Progenitor cell of endocrine pancreas (in vitro differentiated cells): ENCODE data around the gene SPATA2L. TPM values are rescaled to one million over a fixed set of nuclear protein-coding genes. Genes with fewer than 3 reads are reported as not detected.

Experiments
- DNase-seq: peaks from one replicate; pipeline ENCODE4 v3.0.0; 2021; ENCODE audit warnings: low spot score; ENCODE audit not compliant: unreplicated experiment
- H3K27ac Mint-ChIP-seq: 2 replicates; pipeline ENCODE4 v1.8.0; 2021; ENCODE audit warnings: mild to moderate bottlenecking, moderate library complexity, mixed read lengths
- H3K27me3 Mint-ChIP-seq: 2 replicates; pipeline ENCODE4 v1.8.0; 2021; ENCODE audit warnings: mixed read lengths
- H3K36me3 Mint-ChIP-seq: 2 replicates; pipeline ENCODE4 v1.8.0; 2022; ENCODE audit warnings: mixed read lengths; ENCODE audit not compliant: insufficient read depth
- H3K4me1 Mint-ChIP-seq: 2 replicates; pipeline ENCODE4 v1.8.0; 2021; ENCODE audit warnings: low read depth, mixed read lengths
- H3K4me3 Mint-ChIP-seq: 2 replicates; pipeline ENCODE4 v1.8.0; 2021; ENCODE audit warnings: low read depth, mild to moderate bottlenecking, moderate library complexity, mixed read lengths
- H3K9me3 Mint-ChIP-seq: 2 replicates; pipeline ENCODE4 v1.8.0; 2021; ENCODE audit warnings: low read depth, mixed read lengths
- total RNA-seq: library from RNA; stranded (reverse); gene quantifications from 2 replicates; pipeline ENCODE4 v1.2.1, GENCODE V29; 2021
- TF ChIP-seq, protein P1 (sequence below): fragments of 200-600 bp; sonication (generic); IDR thresholded peaks from one replicate; pipeline ENCODE4 v1.5.0; 2021; ENCODE audit warnings: antibody characterized with exemption, mild to moderate bottlenecking; ENCODE audit not compliant: unreplicated experiment

Gene SPATA2L
- total RNA-seq, 1 donor from 2014 or later, result 14.0 TPM

GRCh38 chr16:89732918-89733242, 31.4 kb upstream of the SPATA2L start:
- Mint-ChIP-seq H3K4me3 (no peak overlapping the region), H3K4me1 (no peaks in the 10 kb centered on the region), H3K36me3 (peaks cover 26% of the 10 kb centered on the region), H3K27me3 (no peaks in the 10 kb centered on the region), H3K27ac (no peak overlapping the region), H3K9me3 (no peaks in the 10 kb centered on the region)
- TF ChIP-seq, protein P1, sequence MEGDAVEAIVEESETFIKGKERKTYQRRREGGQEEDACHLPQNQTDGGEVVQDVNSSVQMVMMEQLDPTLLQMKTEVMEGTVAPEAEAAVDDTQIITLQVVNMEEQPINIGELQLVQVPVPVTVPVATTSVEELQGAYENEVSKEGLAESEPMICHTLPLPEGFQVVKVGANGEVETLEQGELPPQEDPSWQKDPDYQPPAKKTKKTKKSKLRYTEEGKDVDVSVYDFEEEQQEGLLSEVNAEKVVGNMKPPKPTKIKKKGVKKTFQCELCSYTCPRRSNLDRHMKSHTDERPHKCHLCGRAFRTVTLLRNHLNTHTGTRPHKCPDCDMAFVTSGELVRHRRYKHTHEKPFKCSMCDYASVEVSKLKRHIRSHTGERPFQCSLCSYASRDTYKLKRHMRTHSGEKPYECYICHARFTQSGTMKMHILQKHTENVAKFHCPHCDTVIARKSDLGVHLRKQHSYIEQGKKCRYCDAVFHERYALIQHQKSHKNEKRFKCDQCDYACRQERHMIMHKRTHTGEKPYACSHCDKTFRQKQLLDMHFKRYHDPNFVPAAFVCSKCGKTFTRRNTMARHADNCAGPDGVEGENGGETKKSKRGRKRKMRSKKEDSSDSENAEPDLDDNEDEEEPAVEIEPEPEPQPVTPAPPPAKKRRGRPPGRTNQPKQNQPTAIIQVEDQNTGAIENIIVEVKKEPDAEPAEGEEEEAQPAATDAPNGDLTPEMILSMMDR, result no peak
- no peak for DNase-seq

GRCh38 chr16:89732142-89732917, 30.8 kb upstream of the SPATA2L start:
- DNase-seq, result no peak
- Mint-ChIP-seq H3K4me3 (no peak overlapping the region), H3K4me1 (no peaks in the 10 kb centered on the region), H3K36me3 (peaks cover 26% of the 10 kb centered on the region), H3K27me3 (no peaks in the 10 kb centered on the region), H3K9me3 (no peaks in the 10 kb centered on the region), H3K27ac (no peak overlapping the region)
- TF ChIP-seq, protein P1, result no peak

DNA sequence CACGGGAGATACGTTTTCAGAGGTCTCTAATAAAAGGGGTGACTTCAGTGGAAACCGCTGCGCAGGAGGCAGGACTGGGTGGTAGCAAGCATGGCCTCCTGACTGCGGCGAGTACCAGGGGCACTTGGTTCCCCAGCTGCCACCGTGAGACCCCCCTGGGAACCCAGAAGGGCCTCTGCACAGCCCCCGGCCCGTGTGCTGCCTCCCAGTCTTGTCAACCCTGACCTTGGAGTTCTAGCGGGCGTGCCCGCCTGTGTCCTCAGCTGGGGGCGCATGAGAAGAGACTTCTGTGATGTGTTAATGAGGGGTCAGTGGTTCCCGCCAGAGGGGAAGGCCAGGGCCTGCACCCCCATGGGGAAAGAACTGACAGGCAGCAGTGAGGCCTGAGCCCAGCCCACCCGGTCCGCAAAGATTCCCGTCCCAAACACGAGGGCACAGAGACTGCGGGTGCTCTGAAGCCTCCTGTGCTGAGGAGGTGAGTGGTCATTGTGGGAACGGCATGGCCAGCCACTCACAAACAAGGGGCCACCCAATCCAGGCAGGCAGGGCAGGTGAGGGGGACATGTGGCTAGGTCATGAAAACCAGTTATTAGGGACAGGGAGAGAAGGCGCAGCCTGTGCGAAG, 29.2 kb upstream of the SPATA2L start:
- peak overlapping the region; percentile 49 for H3K27ac Mint-ChIP-seq
- no peaks in the 10 kb centered on the region for H3K4me1 Mint-ChIP-seq
- no peaks in the 10 kb centered on the region for H3K9me3 Mint-ChIP-seq
- H3K4me3 Mint-ChIP-seq, result no peak overlapping the region
- H3K36me3 Mint-ChIP-seq, result peaks cover 26% of the 10 kb centered on the region
- H3K27me3 Mint-ChIP-seq, result no peaks in the 10 kb centered on the region
- DNase-seq, result no peak
- TF ChIP-seq, protein P1, result no peak

- Mint-ChIP-seq H3K27me3 (no peaks in the 10 kb centered on the region), H3K36me3 (peaks cover 24% of the 10 kb centered on the region), H3K4me3 (no peak overlapping the region), H3K4me1 (no peaks in the 10 kb centered on the region), H3K9me3 (no peaks in the 10 kb centered on the region), H3K27ac (peak overlapping the region; percentile 7)
- TF ChIP-seq, protein P1, result no peak
- DNase-seq, result no peak
These were observed 28.5 kb upstream of the SPATA2L start for GRCh38 chr16:89729863-89730593.

GRCh38 chr16:89729293-89729692, 27.8 kb upstream of the SPATA2L start:
- Mint-ChIP-seq H3K4me3 (no peak overlapping the region), H3K27me3 (no peaks in the 10 kb centered on the region), H3K4me1 (no peaks in the 10 kb centered on the region), H3K27ac (no peak overlapping the region), H3K9me3 (no peaks in the 10 kb centered on the region), H3K36me3 (peaks cover 18% of the 10 kb centered on the region)
- TF ChIP-seq, protein P1, result no peak
- no peak for DNase-seq
